GM18499 (cell line): Measurements from ENCODE around the gene SLCO2A1.

Experiments
- ATAC-seq: cut with Tn5 transposase; IDR thresholded peaks from one replicate; pipeline ENCODE4 v1.9.1; 2021; ENCODE audit warnings: moderate number of reproducible peaks; ENCODE audit not compliant: insufficient read depth, unreplicated experiment

SLCO2A1 gene

GRCh38 chr3:133915685-133916658, 113.8 kb downstream of the SLCO2A1 start:
- ATAC-seq = no peak

GRCh38 chr3:133914839-133915600, 114.7 kb downstream of the SLCO2A1 start:
- no peak for ATAC-seq

GRCh38 chr3:133910422-133910821, 119.3 kb downstream of the SLCO2A1 start:
- ATAC-seq = no peak

GRCh38 chr3:133905376-133905775, 124.3 kb downstream of the SLCO2A1 start:
- no peak for ATAC-seq

- no peak for ATAC-seq
These were observed 127.9 kb downstream of the SLCO2A1 start for GRCh38 chr3:133901847-133902246.

GRCh38 chr3:133901083-133901482, 128.6 kb downstream of the SLCO2A1 start:
- ATAC-seq = no peak

GRCh38 chr3:133899311-133899710, 130.4 kb downstream of the SLCO2A1 start:
- ATAC-seq = no peak

GRCh38 chr3:133897547-133897946, 132.2 kb downstream of the SLCO2A1 start:
- no peak for ATAC-seq

- ATAC-seq = no peak
These were observed 133.5 kb downstream of the SLCO2A1 start for GRCh38 chr3:133896002-133896761.

GRCh38 chr3:133895208-133896001, 134.3 kb downstream of the SLCO2A1 start, which contains the start of gene RAB6B:
Gene RAB6B, minus strand, starts transcription at chr3:133895882. Its CDS starts 416 bp downstream, at chr3:133895466.
- no peak for ATAC-seq

GRCh38 chr3:133894353-133895207, 135.1 kb downstream of the SLCO2A1 start:
- ATAC-seq = no peak

GRCh38 chr3:133893683-133894352, 135.9 kb downstream of the SLCO2A1 start:
- no peak for ATAC-seq

GRCh38 chr3:133892541-133893231, 137.0 kb downstream of the SLCO2A1 start:
- no peak for ATAC-seq

- ATAC-seq = no peak
These were observed 137.9 kb downstream of the SLCO2A1 start for GRCh38 chr3:133891662-133892378.

GRCh38 chr3:133890972-133891644, 138.6 kb downstream of the SLCO2A1 start:
- ATAC-seq = no peak

GRCh38 chr3:133890037-133890436, 139.7 kb downstream of the SLCO2A1 start:
- ATAC-seq = no peak
